Measurements from ENCODE around the gene B4GALT2. TPM values are rescaled to one million over a fixed set of nuclear protein-coding genes. Genes with fewer than 3 reads are reported as not detected.
A peak's percentile ranks its signal among the peaks of the same experiment; 100 is the strongest.

The B4GALT2 gene
- total and polyA plus RNA-seq, 9 of the 15 experiments (the other 6 are each of a cell fraction or from before 2014, with no cell fraction given) = 1.3 to 86.8 (median 43.8) TPM

- TF ChIP-seq RFX7 (CRISPR knock-in tag; IDR thresholded peaks at IDR 0.05) (no peak), ZNF79 (CRISPR knock-in tag; IDR thresholded peaks at IDR 0.05; ENCODE audit: low read depth) (no peak), USF1 (CRISPR knock-in tag; IDR thresholded peaks at IDR 0.05) (no peak), BCLAF1 (IDR thresholded peaks at IDR 0.05; ENCODE audit: borderline replicate concordance in 1 of 2, control insufficient read depth in 1 of 2, low read depth in 2 of 2, low read length in 1 of 2) (no peak), FUS (optimal IDR thresholded peaks at IDR 0.05; ENCODE audit: low read depth, low read length) (no peak), SIN3B (IDR thresholded peaks at IDR 0.05; ENCODE audit: low read depth) (no peak), ZNF280A (IDR thresholded peaks at IDR 0.05; ENCODE audit: low read depth, partially characterized antibody) (no peak), MAFK (IDR thresholded peaks at IDR 0.05; ENCODE audit: low read length) (no peak), ZNF766 (CRISPR knock-in tag; conservative IDR thresholded peaks at IDR 0.05) (peak; percentile 84), ZBED1 (IDR thresholded peaks at IDR 0.05) (0 out of 2 replicates have a peak, but pooled peaks have one; percentile 47), ZSCAN29 (IDR thresholded peaks at IDR 0.05) (no peak), KAT7 (CRISPR knock-in tag; IDR thresholded peaks at IDR 0.05; ENCODE audit: borderline replicate concordance) (no peak), XRCC5 (IDR thresholded peaks at IDR 0.05; ENCODE audit: low read depth, low read length) (no peak), ZNF140 (CRISPR knock-in tag; IDR thresholded peaks at IDR 0.05) (no peak), ZNF507 (tag; conservative IDR thresholded peaks at IDR 0.05) (no peak), ELF1 (tag; IDR thresholded peaks at IDR 0.05) (no peak), PHF21A (IDR thresholded peaks at IDR 0.05; ENCODE audit: borderline replicate concordance, low read depth) (peak; percentile 57; the same call in 1 of the 2 replicates), RAD21 (CRISPR knock-in tag; conservative IDR thresholded peaks at IDR 0.05 in 1 of 2, IDR thresholded peaks at IDR 0.05 in 1 of 2) (no peak), THRAP3 (IDR thresholded peaks at IDR 0.05; ENCODE audit: borderline replicate concordance) (no peak)
These were observed at the start of gene B4GALT2 (continued) for GRCh38 chr1:43978551-43979260.

Data from K562 (cell line).